Femur (tissue), 1 donor: ENCODE results near the gene C17orf67.
A peak's percentile ranks its signal among the peaks of the same experiment; 100 is the strongest.

Experiments used
- DNase-seq: peaks from one replicate; pipeline ENCODE4 v3.0.0-alpha.2; 2017

The C17orf67 gene

GRCh38 chr17:56833809-56834379 lies at the start of gene C17orf67, which contains the start of gene DGKE:
Gene C17orf67 (minus strand): TSS chr17:56833920. CDS start chr17:56815810, 18,110 bp downstream.
Gene DGKE (plus strand): TSS chr17:56834151. CDS start chr17:56834796, 645 bp downstream.
- peak; percentile 99 for DNase-seq

- DNase-seq: no peak
Measured at GRCh38 chr17:56881685-56882295, 48.1 kb upstream of the C17orf67 start.

- no peak for DNase-seq
Measured at GRCh38 chr17:56880571-56880970, 46.9 kb upstream of the C17orf67 start.

GRCh38 chr17:56880133-56880532 lies 46.4 kb upstream of the C17orf67 start:
- no peak for DNase-seq

GRCh38 chr17:56879280-56879679 lies 45.6 kb upstream of the C17orf67 start:
- DNase-seq: no peak

GRCh38 chr17:56876766-56877179 lies 43.1 kb upstream of the C17orf67 start:
- no peak for DNase-seq

GRCh38 chr17:56870081-56870651 lies 36.4 kb upstream of the C17orf67 start:
- no peak for DNase-seq

GRCh38 chr17:56868716-56869115 lies 35.0 kb upstream of the C17orf67 start:
- DNase-seq: no peak

GRCh38 chr17:56867948-56868376 lies 34.2 kb upstream of the C17orf67 start:
- no peak for DNase-seq

GRCh38 chr17:56866496-56866895 lies 32.8 kb upstream of the C17orf67 start:
- DNase-seq: no peak

GRCh38 chr17:56866076-56866475 lies 32.4 kb upstream of the C17orf67 start:
- DNase-seq: no peak

- no peak for DNase-seq
Measured at GRCh38 chr17:56863974-56864373, 30.3 kb upstream of the C17orf67 start.

GRCh38 chr17:56861899-56862298 lies 28.2 kb upstream of the C17orf67 start:
- no peak for DNase-seq

GRCh38 chr17:56851008-56851407 lies 17.3 kb upstream of the C17orf67 start:
- no peak for DNase-seq

GRCh38 chr17:56850591-56850990 lies 16.9 kb upstream of the C17orf67 start:
- DNase-seq: no peak

- DNase-seq: no peak
Measured at GRCh38 chr17:56849131-56849530, 15.4 kb upstream of the C17orf67 start.

GRCh38 chr17:56847106-56847505 lies 13.4 kb upstream of the C17orf67 start:
- DNase-seq: no peak

- DNase-seq: no peak
Measured at GRCh38 chr17:56845934-56846333, 12.2 kb upstream of the C17orf67 start.

- DNase-seq: no peak
Measured at GRCh38 chr17:56842577-56842976, 8.9 kb upstream of the C17orf67 start.

GRCh38 chr17:56838687-56839086 lies 5.0 kb upstream of the C17orf67 start:
- DNase-seq: no peak

GRCh38 chr17:56835264-56835585 lies 1.5 kb upstream of the C17orf67 start:
- DNase-seq: no peak

GRCh38 chr17:56834380-56835263 lies 902 bp upstream of the C17orf67 start:
- peak; percentile 48 for DNase-seq

GRCh38 chr17:56833057-56833808 lies 487 bp downstream of the C17orf67 start:
- peak; percentile 66 for DNase-seq
